HCT116 (cell line): ENCODE measurements around the gene CYB561A3. TPM values are rescaled to one million over a fixed set of nuclear protein-coding genes. Genes with fewer than 3 reads are reported as not detected.

Experiments used
- ATAC-seq: fragments of 200-7000 bp; cut with Tn5 transposase; 2 replicates; pipeline ENCODE4 v1.9.1; 2020; ENCODE audit warnings: mild to moderate bottlenecking, moderate library complexity
- BruUV-seq: library from RNA; stranded (reverse); fragments of 400-500 nt; replicated peaks from 2 replicates; lab custom pipeline; 2021; lab: Mats Ljungman, UMichigan
- CTCF ChIA-PET: fragments of 300-600 bp; sonication (Branson Sonifier 250); formaldehyde crosslinking; loops from one replicate; lab custom pipeline; 2021; ENCODE audit warnings: antibody characterized with exemption; lab: Charles Lee
- POLR2A ChIA-PET: fragments of 300-600, 350-600 bp; sonication (Branson Sonifier 250); formaldehyde crosslinking; loops from one replicate; lab custom pipeline; 2021; ENCODE audit warnings: antibody characterized with exemption; lab: Charles Lee
- RAD21 ChIA-PET, 2 experiments: fragments of 300-600 bp; sonication (Branson Sonifier 250); formaldehyde crosslinking; loops; one replicate each; lab custom pipeline; 2023; ENCODE audit warnings: low total read pairs in 2 of 2; ENCODE audit not compliant: uncharacterized antibody in 2 of 2, unreplicated experiment in 2 of 2, low non-redundant PET in 1 of 2; lab: Charles Lee
- DNase-seq: peaks from one replicate; pipeline ENCODE4 v3.0.0-alpha.2; 2010; ENCODE audit warnings: low read depth, low spot score
- H2AFZ ChIP-seq: fragments of 200-600 bp; shearing (Covaris generic), sonication (generic); 2 replicates; pipeline ENCODE4 v1.6.1; 2017; ENCODE audit warnings: low read depth, mixed run types, mixed read lengths, antibody characterized with exemption, low read length; ENCODE audit not compliant: poor library complexity, severe bottlenecking
- H3K27ac ChIP-seq: 2 replicates; pipeline ENCODE4 v1.5.1; 2012; ENCODE audit warnings: low read depth, low read length
- H3K27me3 ChIP-seq: fragments of 200-600 bp; sonication (generic); 2 replicates; pipeline ENCODE4 v1.6.1; 2016; ENCODE audit warnings: mixed run types, low read length, mixed read lengths; ENCODE audit not compliant: insufficient read depth
- H3K36me3 ChIP-seq, 2 experiments: fragments of 200-500 bp in 1 of 2; fragments of 200-600 bp in 1 of 2; sonication (Bioruptor generic) in 1 of 2; sonication (generic) in 1 of 2; 2 replicates each; pipeline versions ENCODE4 v1.5.1 to v1.6.1; 2014 to 2016; ENCODE audit warnings: low read length in 2 of 2, inconsistent platforms in 1 of 2, mixed read lengths in 1 of 2, mixed run types in 1 of 2; ENCODE audit not compliant: insufficient read depth in 2 of 2, control insufficient read depth in 1 of 2
- H3K4me1 ChIP-seq, 2 experiments: fragments of 200-600 bp in 1 of 2; sonication (generic) in 1 of 2; 2 replicates each; pipeline versions ENCODE4 v1.5.1 to v1.6.1; 2012 to 2017; ENCODE audit warnings: low read length in 2 of 2, inconsistent platforms in 1 of 2, mild to moderate bottlenecking in 1 of 2, mixed read lengths in 1 of 2, mixed run types in 1 of 2, moderate library complexity in 1 of 2; ENCODE audit not compliant: insufficient read depth in 2 of 2, control insufficient read depth in 1 of 2
- H3K4me2 ChIP-seq: fragments of 200-600 bp; sonication (generic); 2 replicates; pipeline ENCODE4 v1.6.1; 2017; ENCODE audit warnings: mixed run types, low read length, mixed read lengths
- H3K4me3 ChIP-seq, 2 experiments: fragments of 200-600 bp in 1 of 2; sonication (generic) in 1 of 2; replicated peaks in 1 of 2; 2 replicates each; pipeline ENCODE4 v1.5.1; 2011 to 2016; ENCODE audit warnings: low read length in 2 of 2, control low read depth in 1 of 2, low read depth in 1 of 2, mild to moderate bottlenecking in 1 of 2, mixed read lengths in 1 of 2, mixed run types in 1 of 2
- H3K79me2 ChIP-seq: fragments of 200-600 bp; sonication (generic); 2 replicates; pipeline ENCODE4 v1.6.1; 2017; ENCODE audit warnings: mild to moderate bottlenecking, mixed run types, low read length, moderate library complexity, mixed read lengths; ENCODE audit not compliant: insufficient read depth
- H3K9ac ChIP-seq: fragments of 200-600 bp; sonication (generic); 2 replicates; pipeline ENCODE4 v1.6.1; 2016; ENCODE audit warnings: low read length, mixed read lengths
- H3K9me2 ChIP-seq: fragments of 200-600 bp; sonication (generic), shearing (Covaris generic); 2 replicates; pipeline ENCODE4 v1.6.1; 2017; ENCODE audit warnings: mixed run types, mild to moderate bottlenecking, moderate library complexity; ENCODE audit not compliant: insufficient read depth
- H3K9me3 ChIP-seq, 2 experiments: fragments of 200-500 bp in 1 of 2; fragments of 200-600 bp in 1 of 2; sonication (Bioruptor generic) in 1 of 2; sonication (generic) in 1 of 2; 2 replicates each; pipeline ENCODE4 v1.6.1; 2014 to 2017; ENCODE audit warnings: low read length in 2 of 2, mixed read lengths in 2 of 2, inconsistent platforms in 1 of 2, low read depth in 1 of 2, mild to moderate bottlenecking in 1 of 2, mixed run types in 1 of 2, moderate library complexity in 1 of 2; ENCODE audit not compliant: control insufficient read depth in 1 of 2, insufficient read depth in 1 of 2
- H4K20me1 ChIP-seq: fragments of 200-600 bp; sonication (generic), shearing (Covaris generic); 2 replicates; pipeline ENCODE4 v1.6.1; 2017; ENCODE audit warnings: mixed run types, mild to moderate bottlenecking, moderate library complexity; ENCODE audit not compliant: insufficient read depth
- ATF3 ChIP-seq: IDR thresholded peaks from 2 replicates; pipeline ENCODE4 v1.6.1; 2012
- CEBPB ChIP-seq: IDR thresholded peaks from 2 replicates; pipeline ENCODE4 v1.6.1; 2012; ENCODE audit warnings: low read depth
- EGR1 ChIP-seq: IDR thresholded peaks from 2 replicates; pipeline ENCODE4 v1.6.1; 2012; ENCODE audit warnings: low read depth
- EZH2 ChIP-seq: fragments of 200-600 bp; sonication (generic); IDR thresholded peaks from 2 replicates; pipeline ENCODE4 v1.6.1; 2017; ENCODE audit warnings: antibody characterized with exemption, mixed run types
- EZH2phosphoT487 ChIP-seq: fragments of 200-600 bp; IDR thresholded peaks from 2 replicates; pipeline ENCODE4 v1.6.1; 2018; ENCODE audit warnings: antibody characterized with exemption, borderline replicate concordance
- FOSL1 ChIP-seq: IDR thresholded peaks from 2 replicates; pipeline ENCODE4 v1.6.1; 2012; ENCODE audit warnings: low read depth
- JUND ChIP-seq: IDR thresholded peaks from 2 replicates; pipeline ENCODE4 v1.6.1; 2012
- POLR2A ChIP-seq: IDR thresholded peaks from 2 replicates; pipeline ENCODE4 v1.7.0; 2011; ENCODE audit warnings: borderline replicate concordance; ENCODE audit not compliant: insufficient read depth, insufficient read length; ENCODE audit errors: extremely low read depth
- POLR2AphosphoS5 ChIP-seq: IDR thresholded peaks from 2 replicates; pipeline ENCODE4 v1.6.1; 2011; ENCODE audit warnings: mild to moderate bottlenecking, low read depth, low read length, moderate library complexity
- SIN3A ChIP-seq: IDR thresholded peaks from 2 replicates; pipeline ENCODE4 v1.6.1; 2012; ENCODE audit warnings: low read depth
- SP1 ChIP-seq: IDR thresholded peaks from 2 replicates; pipeline ENCODE4 v1.6.1; 2012; ENCODE audit warnings: low read depth
- SRF ChIP-seq: IDR thresholded peaks from 2 replicates; pipeline ENCODE4 v1.6.1; 2012; ENCODE audit warnings: low read depth
- TCF7L2 ChIP-seq: IDR thresholded peaks from 2 replicates; pipeline ENCODE4 v1.7.0; 2011; ENCODE audit warnings: borderline replicate concordance, inconsistent platforms; ENCODE audit not compliant: insufficient read depth, insufficient read length; ENCODE audit errors: extremely low read depth
- YY1 ChIP-seq: IDR thresholded peaks from 2 replicates; pipeline ENCODE4 v1.6.1; 2011; ENCODE audit warnings: low read length, low read depth, moderate library complexity, mild to moderate bottlenecking; ENCODE audit not compliant: insufficient replicate concordance; ENCODE audit errors: extremely low read depth
- ZFX ChIP-seq: fragments of 450-650 bp; IDR thresholded peaks from 2 replicates; pipeline ENCODE4 v1.6.1; 2017
- ZNF274 ChIP-seq: fragments of 200-500 bp; sonication (Bioruptor generic); IDR thresholded peaks from 2 replicates; pipeline ENCODE4 v1.6.1; 2014; ENCODE audit warnings: mild to moderate bottlenecking, low read depth, low read length, inconsistent platforms
- intact Hi-C: fragments of 100-400 bp; cut with micrococcal nuclease; formaldehyde crosslinking; loops from 2 replicates; pipeline ENCODE4 v1.10.0; 2022
- total RNA-seq: library from RNA; stranded (reverse); gene quantifications from one replicate; pipeline ENCODE4 v1.2.1, GENCODE V29; 2021; ENCODE audit not compliant: unreplicated experiment
- TF ChIP-seq, protein P1 (sequence below): IDR thresholded peaks from 2 replicates; pipeline ENCODE4 v1.6.1; 2012
- TF ChIP-seq, protein P2 (sequence below), 3 experiments: fragments of 200-600 bp in 1 of 3; sonication (generic) in 1 of 3; IDR thresholded peaks in 2 of 3; conservative IDR thresholded peaks in 1 of 3; 2 replicates each; pipeline ENCODE4 v1.5.1; 2012 to 2017; ENCODE audit warnings: low read depth in 2 of 3, low read length in 2 of 3, antibody characterized with exemption in 1 of 3, borderline replicate concordance in 1 of 3, control low read depth in 1 of 3, mild to moderate bottlenecking in 1 of 3, mixed read lengths in 1 of 3, mixed run types in 1 of 3, moderate library complexity in 1 of 3; ENCODE audit not compliant: insufficient read depth in 1 of 3
- TF ChIP-seq, protein P3 (sequence below): IDR thresholded peaks from 2 replicates; pipeline ENCODE4 v1.6.1; 2012; ENCODE audit warnings: low read depth

CYB561A3 gene
- total RNA-seq, 1 experiment from 2014 or later, result 34.1 TPM

DNA sequence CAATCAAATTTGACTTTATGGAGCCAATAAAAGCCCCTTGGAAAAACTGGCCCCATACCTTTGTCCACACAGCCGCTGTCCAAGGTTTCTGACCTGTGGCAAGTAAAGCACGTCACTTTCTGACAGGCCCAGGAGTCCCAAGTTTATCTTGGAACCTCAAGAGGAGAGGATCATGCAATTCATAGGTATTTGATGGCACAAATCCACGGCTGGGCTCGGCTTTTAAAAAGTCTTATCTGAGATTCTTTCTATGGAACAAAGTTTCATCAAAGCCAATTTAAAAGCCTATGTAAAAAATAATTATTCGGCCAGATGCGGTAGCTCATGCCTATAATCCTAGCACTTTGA, 14.1 kb upstream of the CYB561A3 start:
- POLR2A ChIA-PET, result interaction anchor here (0.7 kb wide), 1 partner anchor 268 kb away, joined by 3 read pairs; no protein-coding TSS in a partner anchor

More for the DNA sequence above, 14.1 kb upstream of the CYB561A3 start:
- TF ChIP-seq SIN3A (no peak), ZFX (no peak), EZH2phosphoT487 (no peak), POLR2AphosphoS5 (no peak), FOSL1 (no peak), SRF (no peak), SP1 (no peak), JUND (no peak), CEBPB (no peak), POLR2A (no peak), YY1 (no peak), ZNF274 (no peak), EZH2 (no peak), ATF3 (no peak), TCF7L2 (no peak), EGR1 (no peak)
- TF ChIP-seq, protein P1, sequence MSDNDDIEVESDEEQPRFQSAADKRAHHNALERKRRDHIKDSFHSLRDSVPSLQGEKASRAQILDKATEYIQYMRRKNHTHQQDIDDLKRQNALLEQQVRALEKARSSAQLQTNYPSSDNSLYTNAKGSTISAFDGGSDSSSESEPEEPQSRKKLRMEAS, result no peak
- TF ChIP-seq, protein P2, sequence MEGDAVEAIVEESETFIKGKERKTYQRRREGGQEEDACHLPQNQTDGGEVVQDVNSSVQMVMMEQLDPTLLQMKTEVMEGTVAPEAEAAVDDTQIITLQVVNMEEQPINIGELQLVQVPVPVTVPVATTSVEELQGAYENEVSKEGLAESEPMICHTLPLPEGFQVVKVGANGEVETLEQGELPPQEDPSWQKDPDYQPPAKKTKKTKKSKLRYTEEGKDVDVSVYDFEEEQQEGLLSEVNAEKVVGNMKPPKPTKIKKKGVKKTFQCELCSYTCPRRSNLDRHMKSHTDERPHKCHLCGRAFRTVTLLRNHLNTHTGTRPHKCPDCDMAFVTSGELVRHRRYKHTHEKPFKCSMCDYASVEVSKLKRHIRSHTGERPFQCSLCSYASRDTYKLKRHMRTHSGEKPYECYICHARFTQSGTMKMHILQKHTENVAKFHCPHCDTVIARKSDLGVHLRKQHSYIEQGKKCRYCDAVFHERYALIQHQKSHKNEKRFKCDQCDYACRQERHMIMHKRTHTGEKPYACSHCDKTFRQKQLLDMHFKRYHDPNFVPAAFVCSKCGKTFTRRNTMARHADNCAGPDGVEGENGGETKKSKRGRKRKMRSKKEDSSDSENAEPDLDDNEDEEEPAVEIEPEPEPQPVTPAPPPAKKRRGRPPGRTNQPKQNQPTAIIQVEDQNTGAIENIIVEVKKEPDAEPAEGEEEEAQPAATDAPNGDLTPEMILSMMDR (IDR thresholded peaks at IDR 0.05 in 2 of 3, conservative IDR thresholded peaks at IDR 0.05 in 1 of 3; ENCODE audit: borderline replicate concordance in 1 of 3, insufficient read depth in 1 of 3, low read depth in 2 of 3, low read length in 2 of 3), result no peak
- TF ChIP-seq, protein P3, sequence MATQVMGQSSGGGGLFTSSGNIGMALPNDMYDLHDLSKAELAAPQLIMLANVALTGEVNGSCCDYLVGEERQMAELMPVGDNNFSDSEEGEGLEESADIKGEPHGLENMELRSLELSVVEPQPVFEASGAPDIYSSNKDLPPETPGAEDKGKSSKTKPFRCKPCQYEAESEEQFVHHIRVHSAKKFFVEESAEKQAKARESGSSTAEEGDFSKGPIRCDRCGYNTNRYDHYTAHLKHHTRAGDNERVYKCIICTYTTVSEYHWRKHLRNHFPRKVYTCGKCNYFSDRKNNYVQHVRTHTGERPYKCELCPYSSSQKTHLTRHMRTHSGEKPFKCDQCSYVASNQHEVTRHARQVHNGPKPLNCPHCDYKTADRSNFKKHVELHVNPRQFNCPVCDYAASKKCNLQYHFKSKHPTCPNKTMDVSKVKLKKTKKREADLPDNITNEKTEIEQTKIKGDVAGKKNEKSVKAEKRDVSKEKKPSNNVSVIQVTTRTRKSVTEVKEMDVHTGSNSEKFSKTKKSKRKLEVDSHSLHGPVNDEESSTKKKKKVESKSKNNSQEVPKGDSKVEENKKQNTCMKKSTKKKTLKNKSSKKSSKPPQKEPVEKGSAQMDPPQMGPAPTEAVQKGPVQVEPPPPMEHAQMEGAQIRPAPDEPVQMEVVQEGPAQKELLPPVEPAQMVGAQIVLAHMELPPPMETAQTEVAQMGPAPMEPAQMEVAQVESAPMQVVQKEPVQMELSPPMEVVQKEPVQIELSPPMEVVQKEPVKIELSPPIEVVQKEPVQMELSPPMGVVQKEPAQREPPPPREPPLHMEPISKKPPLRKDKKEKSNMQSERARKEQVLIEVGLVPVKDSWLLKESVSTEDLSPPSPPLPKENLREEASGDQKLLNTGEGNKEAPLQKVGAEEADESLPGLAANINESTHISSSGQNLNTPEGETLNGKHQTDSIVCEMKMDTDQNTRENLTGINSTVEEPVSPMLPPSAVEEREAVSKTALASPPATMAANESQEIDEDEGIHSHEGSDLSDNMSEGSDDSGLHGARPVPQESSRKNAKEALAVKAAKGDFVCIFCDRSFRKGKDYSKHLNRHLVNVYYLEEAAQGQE, result no peak
- ChIA-PET RAD21 (no interaction called here), CTCF (interaction anchor here (1.8 kb wide), 1 partner anchor 9 kb away, joined by 10 read pairs; no protein-coding TSS in a partner anchor)
- Histone ChIP-seq H3K9ac (no peak overlapping the region), H3K27me3 (no peaks in the 10 kb centered on the region), H2AFZ (no peak overlapping the region), H3K27ac (no peak overlapping the region), H3K4me2 (no peak overlapping the region), H3K4me3 (no peak overlapping the region), H3K36me3 (0 out of 4 replicates have a peak, but pooled peaks cover 0 to under 1% of the 10 kb centered on the region in 2 experiments), H3K79me2 (no peaks in the 10 kb centered on the region), H3K9me2 (no peaks in the 10 kb centered on the region), H3K4me1 (no peaks in the 10 kb centered on the region), H4K20me1 (no peaks in the 10 kb centered on the region), H3K9me3 (no peaks in the 10 kb centered on the region)
- intact Hi-C loops, result no loop called here
- no peak for ATAC-seq
- BruUV-seq, result no TSS peak
- DNase-seq, result no peak
